ENCODE measurements around the gene ATP1A4.

The ATP1A4 gene

GRCh38 chr1:160143695-160144094, 7.7 kb upstream of the ATP1A4 start:
- H3K4me3 ChIP-seq (ENCODE audit: low read depth, low read length) = no peak overlapping the region
- no peak for DNase-seq (ENCODE audit: low read depth)
- no peak for TF ChIP-seq CTCF (conservative IDR thresholded peaks at IDR 0.05; ENCODE audit: low read depth, low read length)

- H3K4me3 ChIP-seq (ENCODE audit: low read depth, low read length) = no peak overlapping the region
- DNase-seq (ENCODE audit: low read depth) = peak; percentile 33
- no peak for TF ChIP-seq CTCF (conservative IDR thresholded peaks at IDR 0.05; ENCODE audit: low read depth, low read length)
Observed at GRCh38 chr1:160144921-160145320, 6.5 kb upstream of the ATP1A4 start.

- H3K4me3 ChIP-seq (ENCODE audit: low read depth, low read length) = no peak overlapping the region
- TF ChIP-seq CTCF (conservative IDR thresholded peaks at IDR 0.05; ENCODE audit: low read depth, low read length) = no peak
- no peak for DNase-seq (ENCODE audit: low read depth)
Observed at GRCh38 chr1:160146107-160146506, 5.3 kb upstream of the ATP1A4 start.

GRCh38 chr1:160148121-160148520, 3.3 kb upstream of the ATP1A4 start:
- no peak overlapping the region for H3K4me3 ChIP-seq (ENCODE audit: low read depth, low read length)
- DNase-seq (ENCODE audit: low read depth) = no peak
- no peak for TF ChIP-seq CTCF (conservative IDR thresholded peaks at IDR 0.05; ENCODE audit: low read depth, low read length)

- TF ChIP-seq CTCF (conservative IDR thresholded peaks at IDR 0.05; ENCODE audit: low read depth, low read length) = no peak
- DNase-seq (ENCODE audit: low read depth) = no peak
- H3K4me3 ChIP-seq (ENCODE audit: low read depth, low read length) = no peak overlapping the region
Observed at GRCh38 chr1:160149233-160149632, 2.2 kb upstream of the ATP1A4 start.

- H3K4me3 ChIP-seq (ENCODE audit: low read depth, low read length) = no peak overlapping the region
- peak; percentile 48 for DNase-seq (ENCODE audit: low read depth)
- TF ChIP-seq CTCF (conservative IDR thresholded peaks at IDR 0.05; ENCODE audit: low read depth, low read length) = no peak
Observed at GRCh38 chr1:160149716-160150115, 1.7 kb upstream of the ATP1A4 start.

- no peak for TF ChIP-seq CTCF (conservative IDR thresholded peaks at IDR 0.05; ENCODE audit: low read depth, low read length)
- DNase-seq (ENCODE audit: low read depth) = no peak
- H3K4me3 ChIP-seq (ENCODE audit: low read depth, low read length) = no peak overlapping the region
Observed at GRCh38 chr1:160154790-160155189, 3.4 kb downstream of the ATP1A4 start.

Data from choroid plexus epithelial cell (primary cell).